HG02610 (cell line): Measurements from ENCODE around the gene ZNF581.

Source experiments
- ATAC-seq: cut with Tn5 transposase; IDR thresholded peaks from one replicate; pipeline ENCODE4 v1.9.1; 2021; ENCODE audit warnings: mild to moderate bottlenecking, moderate library complexity; ENCODE audit not compliant: unreplicated experiment

Gene ZNF581

DNA sequence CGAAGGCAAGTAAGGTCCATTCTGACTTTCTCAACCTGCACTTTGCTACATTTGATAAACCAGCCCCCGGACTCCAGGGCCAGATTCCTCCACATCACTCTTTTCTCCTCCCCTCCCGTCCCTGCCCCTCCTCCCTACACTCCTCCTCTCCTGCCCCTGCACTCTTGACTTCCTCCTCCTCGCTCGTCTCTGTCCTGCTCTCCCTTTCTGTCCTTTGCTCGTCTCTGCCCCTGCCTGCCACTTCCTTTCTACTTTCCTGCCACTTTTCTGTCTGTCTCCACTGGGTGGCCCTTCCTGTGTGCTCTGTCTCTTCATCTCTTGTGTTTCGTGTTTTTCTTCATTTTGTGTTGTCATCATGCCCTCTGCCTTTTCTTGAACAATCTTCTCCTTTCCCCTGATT is 18.4 kb downstream of the ZNF581 start:
- no peak for ATAC-seq

DNA sequence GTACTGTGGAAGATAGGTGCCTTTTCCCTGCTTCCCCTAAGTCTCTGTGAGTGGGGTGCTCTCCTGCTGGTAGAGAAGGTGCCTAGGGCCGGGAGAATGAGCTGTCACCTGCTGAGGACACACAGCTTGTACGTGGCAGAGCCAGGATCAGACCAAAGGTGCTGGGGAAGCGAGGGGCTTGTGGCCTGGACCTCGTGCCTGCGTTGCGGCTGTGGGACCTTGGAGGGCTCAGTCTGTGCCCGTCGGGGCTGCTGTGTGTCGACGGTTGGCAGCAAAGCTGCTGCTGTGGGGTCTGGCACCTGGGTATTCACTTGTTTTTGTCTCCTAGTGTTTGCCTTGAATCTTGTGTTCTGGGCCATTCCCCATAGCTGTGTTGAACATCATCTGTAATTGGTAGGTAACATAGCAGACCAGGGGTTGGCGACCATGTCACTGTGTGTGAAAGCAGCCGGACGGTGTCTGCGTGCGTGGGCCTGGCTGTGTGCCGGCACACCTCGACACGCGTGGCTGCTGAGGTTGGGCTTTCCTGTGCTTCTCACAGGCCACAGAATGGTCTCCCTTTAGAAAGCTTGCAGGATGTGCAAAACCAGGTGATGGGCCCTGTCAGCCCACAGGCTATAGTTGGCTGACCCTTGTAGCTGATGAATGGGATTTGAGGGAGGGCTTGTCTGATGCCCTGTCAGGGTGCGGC is 20.5 kb downstream of the ZNF581 start:
- no peak for ATAC-seq

DNA sequence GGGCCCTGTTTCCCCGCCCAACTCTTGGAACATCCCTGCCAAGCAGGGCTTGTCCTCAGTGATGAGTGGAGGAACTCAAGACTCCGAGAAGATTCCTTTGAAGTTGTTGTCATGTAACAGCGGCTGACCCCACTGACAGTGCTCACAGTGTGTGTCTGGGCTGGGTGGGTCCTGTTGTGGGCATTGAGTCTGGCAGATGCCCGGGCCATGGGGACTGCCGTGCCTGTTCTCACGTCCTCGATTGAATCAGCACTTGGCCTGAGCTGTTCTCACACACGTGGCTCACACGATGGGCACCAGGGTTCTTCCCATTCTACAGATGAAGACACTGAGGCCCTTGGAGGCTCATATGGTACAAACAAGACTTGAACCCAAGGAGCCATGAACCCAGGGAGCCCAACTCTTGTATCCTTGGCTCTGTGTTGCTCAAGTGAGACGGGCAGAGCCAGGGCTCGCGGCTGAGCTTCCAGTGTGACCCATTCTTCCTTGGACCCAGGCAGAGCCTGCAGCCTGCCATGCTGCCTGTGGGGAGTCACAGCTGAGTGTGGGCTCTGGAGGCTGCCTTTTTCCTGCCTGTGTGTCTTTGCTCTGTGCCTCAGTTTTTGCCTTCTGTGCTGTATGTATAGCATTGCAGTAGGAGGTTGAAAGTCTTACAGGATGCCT is 23.0 kb downstream of the ZNF581 start:
- ATAC-seq: no peak

DNA sequence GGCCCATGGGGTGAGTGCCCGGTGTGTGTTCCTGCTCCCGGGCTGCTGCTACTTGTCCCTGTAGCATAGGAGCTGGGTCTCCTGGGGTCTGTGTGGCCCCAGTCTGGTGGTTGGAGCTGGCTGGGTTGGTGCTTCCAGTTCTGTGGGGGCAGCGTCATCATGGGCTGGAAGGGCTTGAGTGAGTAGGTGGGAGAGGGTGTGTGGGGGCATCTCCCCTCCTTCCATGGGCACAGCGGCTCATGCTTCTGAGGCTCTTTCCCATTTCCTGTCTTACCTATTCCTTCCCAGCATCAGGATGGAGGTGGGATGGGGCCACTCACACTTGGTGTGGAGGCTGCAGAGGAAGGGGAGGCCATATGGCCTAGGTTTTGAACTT is 23.5 kb downstream of the ZNF581 start:
- ATAC-seq: no peak

DNA sequence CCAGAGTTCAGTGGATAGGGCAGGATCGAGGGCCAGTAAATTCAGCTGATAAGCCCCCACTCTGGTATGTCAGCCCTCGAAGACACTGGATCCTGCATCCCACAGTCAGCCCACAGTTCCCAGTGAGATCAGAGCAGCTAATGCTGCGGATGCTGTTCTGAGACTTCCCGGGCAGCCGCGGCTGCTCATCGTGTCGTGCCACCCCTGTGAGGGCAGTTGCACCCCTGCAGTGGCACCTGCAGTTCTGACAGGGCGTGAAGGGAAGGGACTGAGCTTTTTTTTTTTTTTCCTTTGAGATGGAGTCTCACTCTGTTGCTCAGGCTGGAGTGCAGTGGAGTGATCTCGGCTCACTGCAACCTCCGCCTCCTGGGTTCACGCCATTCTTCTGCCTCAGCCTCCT is 24.1 kb downstream of the ZNF581 start:
- no peak for ATAC-seq

DNA sequence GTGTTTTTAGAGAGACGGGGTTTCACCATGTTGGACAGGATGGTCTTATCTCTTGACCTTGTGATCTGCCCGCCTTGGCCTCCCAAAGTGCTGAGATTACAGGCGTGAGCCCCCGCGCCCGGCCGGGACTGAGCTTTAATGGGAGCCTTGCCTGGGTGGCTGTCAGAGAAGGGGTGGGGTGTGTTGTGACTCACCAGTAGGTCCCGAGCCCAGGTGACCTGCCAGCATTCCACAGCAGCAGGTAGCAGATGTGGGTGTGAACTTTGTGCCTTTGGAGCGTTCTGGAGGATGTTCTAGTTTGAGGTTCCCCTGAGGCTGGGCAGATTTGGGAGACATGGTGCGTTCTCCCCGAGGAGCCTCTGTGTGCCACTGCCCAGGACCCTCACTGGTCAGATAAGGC is 24.5 kb downstream of the ZNF581 start:
- no peak for ATAC-seq

DNA sequence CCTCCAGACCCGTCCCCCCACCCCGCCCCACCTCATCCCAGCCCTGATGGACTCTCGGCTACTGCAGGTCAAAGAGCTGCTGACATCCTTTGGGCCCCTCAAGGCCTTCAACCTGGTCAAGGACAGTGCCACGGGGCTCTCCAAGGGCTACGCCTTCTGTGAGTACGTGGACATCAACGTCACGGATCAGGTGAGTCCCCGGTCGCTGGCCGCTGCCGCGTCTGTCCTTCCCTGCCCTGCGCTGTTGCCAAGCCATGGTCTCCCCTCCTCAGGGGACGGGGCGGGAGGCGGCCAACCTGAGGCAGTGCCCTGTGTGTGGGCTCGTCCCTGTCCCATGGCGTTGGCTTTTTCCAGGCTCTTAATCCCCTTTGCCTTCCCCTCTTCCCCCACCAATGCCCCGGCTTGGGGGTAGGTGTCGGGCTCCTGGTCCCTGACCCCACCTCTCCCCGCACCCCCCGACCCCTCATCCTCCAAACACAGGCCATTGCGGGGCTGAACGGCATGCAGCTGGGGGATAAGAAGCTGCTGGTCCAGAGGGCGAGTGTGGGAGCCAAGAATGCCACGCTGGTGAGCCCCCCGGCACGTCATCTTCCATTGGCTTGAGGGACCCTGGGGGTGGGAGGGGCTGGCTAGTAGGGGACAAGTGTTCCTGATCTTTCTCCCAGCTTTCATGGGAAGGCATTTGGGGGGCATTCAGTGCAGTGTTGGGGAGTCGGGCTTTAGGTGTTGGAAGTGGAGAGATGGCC is 25.3 kb downstream of the ZNF581 start:
- no peak for ATAC-seq

DNA sequence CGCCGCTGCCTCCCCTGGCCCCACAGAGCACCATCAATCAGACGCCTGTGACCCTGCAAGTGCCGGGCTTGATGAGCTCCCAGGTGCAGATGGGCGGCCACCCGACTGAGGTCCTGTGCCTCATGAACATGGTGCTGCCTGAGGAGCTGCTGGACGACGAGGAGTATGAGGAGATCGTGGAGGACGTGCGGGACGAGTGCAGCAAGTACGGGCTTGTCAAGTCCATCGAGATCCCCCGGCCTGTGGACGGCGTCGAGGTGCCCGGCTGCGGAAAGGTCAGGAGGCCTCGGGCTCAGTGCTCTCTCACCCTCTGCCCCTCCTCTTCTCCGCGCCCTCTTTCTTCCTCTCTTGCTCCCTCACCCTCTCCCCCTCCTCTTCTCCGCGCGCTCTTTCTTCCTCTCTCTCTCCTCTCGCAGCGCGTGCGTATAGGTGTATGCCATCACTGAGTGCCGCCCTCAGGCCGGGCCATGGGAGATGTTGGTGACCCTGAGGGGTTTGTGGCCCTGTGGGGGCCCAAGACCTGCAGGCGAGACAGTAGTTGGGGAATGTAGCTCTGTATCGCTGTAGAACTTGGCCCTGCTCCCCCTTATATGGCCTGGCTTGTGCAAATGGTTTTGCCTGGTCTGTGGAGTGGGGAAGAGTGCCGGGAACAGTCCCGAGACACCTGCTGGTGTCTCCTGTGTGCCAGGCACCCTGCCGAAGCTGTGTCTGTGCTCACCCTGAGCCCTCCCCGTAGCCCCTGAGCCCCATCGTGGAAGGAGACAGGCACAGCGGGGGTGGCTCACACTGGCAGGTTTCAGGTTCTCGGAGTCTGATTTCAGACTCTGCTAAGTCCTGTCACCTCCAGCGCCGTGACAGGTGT is 26.2 kb downstream of the ZNF581 start:
- ATAC-seq: no peak

DNA sequence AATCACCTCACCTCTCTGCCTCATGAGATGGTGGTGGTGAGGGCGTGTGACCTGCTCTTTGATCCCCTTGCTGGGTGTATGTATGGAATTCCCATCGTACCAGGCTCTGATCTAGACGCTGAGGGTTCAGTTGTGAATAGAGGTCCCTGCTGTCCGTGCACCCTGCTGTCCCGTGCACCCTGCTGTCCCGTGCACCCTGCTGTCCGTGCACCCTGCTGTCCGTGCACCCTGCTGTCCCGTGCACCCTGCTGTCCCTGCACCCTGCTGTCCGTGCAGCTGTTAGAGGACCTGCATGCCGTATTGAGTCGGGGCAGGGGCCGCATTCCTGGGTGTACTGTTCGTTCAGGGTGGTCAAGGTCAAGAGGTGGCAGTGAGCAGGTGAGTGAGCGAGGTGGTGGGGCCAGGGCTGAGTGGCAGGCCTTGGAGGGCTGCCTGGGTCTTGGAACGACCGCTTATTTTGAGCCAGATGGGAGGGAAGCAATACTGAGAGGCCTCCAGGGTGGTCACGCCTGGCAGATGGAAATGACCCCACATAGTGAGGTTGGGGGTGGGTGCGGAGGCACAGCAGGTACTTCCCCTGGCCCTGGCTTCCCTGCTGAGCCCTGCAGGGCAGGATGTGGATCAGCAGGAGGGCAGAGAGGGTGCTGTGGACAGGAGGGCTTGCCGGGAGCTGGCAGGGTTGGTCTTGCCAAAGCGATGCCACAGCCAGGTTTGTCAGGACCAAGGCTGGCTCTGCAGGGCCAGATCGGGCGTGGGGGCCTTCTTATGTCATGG is 27.0 kb downstream of the ZNF581 start:
- ATAC-seq: no peak

DNA sequence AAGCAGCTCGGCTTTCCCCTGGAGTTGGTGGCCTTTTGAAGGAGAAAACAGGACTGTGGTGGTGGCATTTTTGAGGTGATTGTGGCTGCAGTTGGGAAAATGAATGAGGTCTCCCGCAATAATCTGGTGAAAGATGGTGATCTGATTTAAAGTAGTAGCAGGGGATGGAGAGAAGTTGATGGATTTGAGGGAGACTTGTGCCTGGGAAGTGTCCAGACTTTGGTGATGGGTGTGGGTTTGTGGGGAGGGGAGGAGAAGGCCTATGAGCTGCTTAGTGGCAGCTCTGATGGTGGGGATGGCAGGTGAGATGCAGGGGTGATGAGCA is 27.6 kb downstream of the ZNF581 start:
- no peak for ATAC-seq

DNA sequence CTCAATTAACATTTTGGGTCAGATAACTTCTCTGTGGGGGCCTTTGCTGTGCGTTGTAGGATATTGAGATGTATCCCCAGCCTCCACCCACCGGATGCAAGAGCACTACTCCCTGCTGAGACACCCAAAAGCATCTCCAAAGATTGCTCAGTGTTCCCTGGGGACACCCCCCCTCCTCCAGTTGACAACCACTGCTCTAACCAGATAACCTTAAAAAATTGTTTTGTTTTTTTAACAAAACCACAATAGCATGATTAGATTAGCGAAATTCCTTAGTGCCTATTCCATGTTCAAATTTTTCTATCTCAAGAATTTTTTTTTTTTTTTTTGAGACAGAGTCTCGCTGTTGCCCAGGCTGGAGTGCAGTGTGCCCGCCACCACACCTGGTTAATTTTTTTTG is 29.0 kb downstream of the ZNF581 start:
- no peak for ATAC-seq

DNA sequence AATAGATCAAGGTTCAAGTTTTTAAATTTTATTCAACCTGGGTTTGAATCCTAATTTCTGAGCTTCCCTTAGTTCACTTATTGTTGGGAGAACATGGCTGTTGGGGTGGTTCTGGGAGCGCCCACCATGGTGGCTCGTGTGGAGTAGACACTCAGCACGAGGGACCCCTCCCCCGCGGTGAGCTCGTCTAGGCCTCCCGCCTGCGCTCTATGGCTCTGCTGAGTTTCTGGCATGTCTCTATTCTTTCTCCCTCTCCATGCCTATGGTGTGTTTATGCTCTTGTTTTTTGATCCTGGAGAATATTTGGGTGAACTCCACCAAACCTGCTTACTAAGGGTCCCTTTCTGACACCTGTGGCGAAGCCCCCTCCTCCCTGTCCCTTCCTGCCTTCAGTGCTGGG is 30.0 kb downstream of the ZNF581 start:
- no peak for ATAC-seq

DNA sequence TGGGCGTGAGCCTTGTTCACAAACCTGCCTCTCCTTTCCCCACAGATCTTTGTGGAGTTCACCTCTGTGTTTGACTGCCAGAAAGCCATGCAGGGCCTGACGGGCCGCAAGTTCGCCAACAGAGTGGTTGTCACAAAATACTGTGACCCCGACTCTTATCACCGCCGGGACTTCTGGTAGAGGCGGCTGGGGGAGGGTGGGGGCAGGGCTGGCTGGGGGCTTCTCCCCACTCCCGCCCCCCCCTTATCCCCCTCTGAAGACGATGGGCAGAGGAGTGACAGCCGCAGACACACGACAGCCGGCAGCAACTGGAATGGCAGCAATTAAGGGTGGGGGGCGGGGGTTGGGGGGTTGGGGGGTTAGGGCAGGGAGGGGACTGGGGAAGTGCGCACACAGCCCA is 30.4 kb downstream of the ZNF581 start:
- ATAC-seq: no peak

DNA sequence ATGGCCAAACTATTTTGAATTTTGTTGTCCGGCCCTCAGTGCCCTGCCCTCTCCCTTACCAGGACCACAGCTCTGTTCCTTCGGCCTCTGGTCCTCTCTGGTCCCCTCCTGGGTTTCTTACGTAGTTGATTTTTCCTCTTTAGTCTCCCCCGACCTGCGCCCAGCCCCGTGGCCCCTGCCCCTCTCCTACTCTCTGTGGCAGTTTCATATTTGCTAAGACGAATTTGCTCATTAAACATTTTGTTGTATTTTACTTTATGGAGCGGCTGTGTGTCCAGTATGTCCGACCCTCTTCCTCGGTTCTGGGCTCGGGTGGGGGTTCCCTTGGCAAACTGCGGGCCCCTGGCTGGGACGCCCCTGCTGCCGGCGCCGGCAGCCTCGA is 31.0 kb downstream of the ZNF581 start:
- ATAC-seq: no peak

DNA sequence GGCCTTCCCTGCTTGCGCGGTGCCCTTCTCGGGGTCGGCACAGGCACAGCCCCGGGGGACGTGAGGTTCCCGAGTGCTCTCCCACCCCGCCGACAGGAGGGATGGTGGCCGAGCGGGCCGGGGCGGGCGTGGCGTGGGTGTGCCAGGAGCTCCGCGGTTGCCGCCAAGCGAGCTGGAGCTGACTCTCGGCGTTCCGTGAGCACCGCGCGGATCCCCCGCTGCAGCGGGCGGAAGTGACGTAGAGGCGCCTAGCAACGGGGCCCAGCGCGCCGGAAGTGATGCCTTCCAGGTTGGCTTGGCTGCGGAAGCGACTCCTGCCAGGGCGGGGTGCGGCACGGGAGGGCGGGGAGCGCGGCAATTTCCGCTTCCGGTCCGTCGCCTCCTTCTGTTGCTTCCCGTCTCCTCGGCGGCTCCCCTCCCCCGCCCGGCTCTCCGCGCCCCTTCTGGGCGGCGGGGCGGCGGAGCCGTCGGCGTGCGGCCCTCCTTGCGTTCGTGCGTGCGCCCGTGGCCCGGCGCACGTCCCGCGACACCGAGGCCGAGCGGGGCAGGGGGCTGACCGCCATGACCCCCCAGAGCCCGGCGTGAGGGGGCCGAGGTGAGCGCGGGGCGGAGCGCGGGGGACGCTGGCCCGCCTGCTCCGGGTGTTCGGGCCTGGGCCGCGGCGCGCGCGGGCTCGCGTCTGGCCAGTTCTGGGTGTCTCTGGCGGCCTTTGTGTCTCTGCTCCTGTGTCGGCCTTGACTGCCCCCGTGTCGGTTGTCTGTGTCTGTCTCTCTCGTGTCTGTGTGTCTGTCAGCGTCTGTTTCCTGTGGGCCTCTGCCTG is 31.6 kb downstream of the ZNF581 start, which contains the start of gene EPN1:
Gene EPN1 (plus strand): TSS at position 386 of the 820 bp plus-strand sequence. CDS start 3,402 bp downstream, outside the sequence.
- peak; percentile 73 for ATAC-seq

DNA sequence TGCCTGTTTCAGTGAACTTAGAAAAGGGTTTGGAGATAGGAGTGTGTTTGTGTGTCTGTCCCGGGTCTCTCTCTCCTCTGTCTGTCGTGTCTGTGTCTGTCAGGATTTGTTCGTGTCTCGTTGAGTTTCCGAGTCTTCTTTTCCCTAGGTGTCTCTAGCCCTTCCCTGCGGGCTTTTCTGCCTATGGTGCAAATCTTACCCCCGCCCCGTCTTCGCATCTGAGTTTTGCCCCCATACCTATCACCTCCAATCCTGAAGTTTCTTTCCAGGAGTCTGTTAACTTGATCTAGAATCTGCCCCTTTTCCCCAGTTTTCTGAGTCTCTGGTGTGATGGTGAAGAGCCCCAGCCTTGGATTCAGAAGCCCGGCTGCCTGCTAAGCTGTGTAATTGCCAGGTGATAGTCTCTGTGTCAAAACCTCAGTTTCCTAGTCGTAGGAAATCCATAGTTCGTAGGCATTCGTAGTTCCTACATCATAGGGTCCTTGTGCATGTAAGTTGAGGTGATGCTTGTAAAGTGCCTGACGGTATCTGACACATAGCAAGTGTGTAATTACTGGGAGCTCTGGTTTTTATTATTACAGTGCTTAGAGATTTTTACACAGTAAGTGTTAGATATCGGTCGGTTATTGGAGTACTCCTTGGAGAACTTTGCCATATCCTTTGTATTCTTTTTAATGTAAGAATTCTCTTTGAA is 32.4 kb downstream of the ZNF581 start:
- no peak for ATAC-seq

DNA sequence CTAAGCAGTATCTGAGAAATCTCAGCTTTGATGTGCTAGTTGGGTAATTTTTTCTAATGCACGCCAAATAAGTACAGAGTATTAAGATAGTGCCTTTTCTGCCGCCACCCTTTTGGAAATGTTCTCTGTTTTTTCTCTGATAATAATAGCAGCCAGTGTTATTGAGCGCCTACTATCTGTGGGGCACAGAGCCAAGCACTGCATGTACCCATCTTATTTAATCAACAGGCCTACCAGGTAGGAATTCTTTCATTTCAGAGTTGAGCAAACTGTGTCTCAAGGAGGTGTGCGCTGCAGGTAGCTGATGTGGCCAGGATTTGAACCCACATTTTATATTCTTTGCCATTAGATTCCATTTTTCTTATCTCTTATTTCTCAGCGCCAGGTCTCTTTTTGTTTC is 32.9 kb downstream of the ZNF581 start:
- ATAC-seq: no peak

DNA sequence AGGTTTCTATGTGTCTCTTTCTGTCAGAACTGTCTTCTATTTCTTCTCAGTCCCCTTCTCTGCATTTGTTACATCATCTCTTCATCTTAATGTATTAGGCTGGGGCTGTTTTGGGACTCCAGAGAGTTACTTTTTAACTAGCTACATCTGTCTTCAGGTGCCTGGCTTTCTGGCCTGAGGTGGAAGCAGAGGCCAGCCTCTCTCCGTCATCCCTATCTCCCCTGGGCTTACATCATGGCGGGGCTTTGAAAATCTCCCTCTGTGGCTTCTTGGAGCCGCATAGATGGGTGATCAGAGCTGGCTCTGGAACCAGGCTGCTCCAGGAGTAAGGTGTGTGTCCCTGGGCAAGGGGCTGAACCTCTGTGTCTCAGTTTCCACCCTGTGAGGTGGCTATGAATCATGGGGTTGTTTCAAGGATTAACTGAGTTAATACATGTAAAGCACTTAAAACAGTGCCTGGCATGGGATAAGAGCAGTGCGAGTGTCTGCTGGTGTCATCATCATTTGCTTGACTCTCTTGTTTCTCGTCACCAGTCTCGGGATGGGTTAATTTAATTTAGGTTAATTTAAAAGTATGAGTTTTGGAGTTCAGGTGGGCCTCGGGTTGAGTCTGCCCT is 33.5 kb downstream of the ZNF581 start:
- ATAC-seq: no peak

DNA sequence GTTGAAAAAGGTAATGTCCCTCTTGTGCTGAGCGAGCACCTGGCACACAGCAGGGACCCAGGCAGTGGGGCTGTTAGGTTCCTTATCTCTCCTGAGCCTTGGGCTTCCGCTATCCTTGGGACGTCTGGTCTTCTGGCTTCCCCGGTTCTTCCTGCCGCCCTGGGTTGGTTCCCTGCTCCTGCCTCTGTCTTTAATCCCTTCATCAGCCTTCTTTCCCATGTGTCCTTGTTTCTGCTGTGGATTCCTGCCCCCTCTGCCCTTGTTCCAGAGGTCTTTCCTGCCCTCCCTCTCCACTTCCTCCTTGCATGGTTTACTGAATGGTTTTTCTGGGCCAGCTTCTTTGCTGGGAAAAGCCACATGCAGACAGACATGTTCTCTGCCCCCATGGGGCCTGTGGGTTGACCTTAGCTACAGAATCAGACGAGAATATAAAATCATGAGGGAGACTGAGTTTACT is 34.2 kb downstream of the ZNF581 start:
- ATAC-seq: no peak
